WTC11 (cell line): Measurements from ENCODE around the gene ZGRF1. TPM values are rescaled to one million over a fixed set of nuclear protein-coding genes. Genes with fewer than 3 reads are reported as not detected.

ENCODE experiments used
- ATAC-seq: fragments of 200-7000 bp; cut with Tn5 transposase; 2 replicates; pipeline ENCODE4 v1.10.0; 2021; ENCODE audit warnings: mild to moderate bottlenecking, moderate library complexity
- CTCF ChIA-PET: fragments of 300-600 bp; sonication (Branson Sonifier 250); formaldehyde crosslinking; loops from one replicate; lab custom pipeline; 2021; ENCODE audit warnings: antibody characterized with exemption; lab: Charles Lee
- POLR2A ChIA-PET: fragments of 350-600 bp; sonication (Branson Sonifier 250); formaldehyde crosslinking; loops from one replicate; lab custom pipeline; 2021; ENCODE audit warnings: antibody characterized with exemption; lab: Charles Lee
- DNase-seq: peaks from one replicate; pipeline ENCODE4 v3.0.0; 2021; ENCODE audit warnings: low spot score
- H3K27ac Mint-ChIP-seq: 2 replicates; pipeline ENCODE4 v1.8.0; 2021; ENCODE audit warnings: mixed read lengths
- H3K27me3 Mint-ChIP-seq: 2 replicates; pipeline ENCODE4 v1.8.0; 2021; ENCODE audit warnings: low read depth, mild to moderate bottlenecking, moderate library complexity, mixed read lengths
- H3K36me3 Mint-ChIP-seq: 2 replicates; pipeline ENCODE4 v1.8.0; 2021; ENCODE audit warnings: mixed read lengths
- H3K4me1 Mint-ChIP-seq: 2 replicates; pipeline ENCODE4 v1.8.0; 2022; ENCODE audit warnings: mixed read lengths
- H3K4me3 Mint-ChIP-seq: 2 replicates; pipeline ENCODE4 v1.8.0; 2021; ENCODE audit warnings: mild to moderate bottlenecking, moderate library complexity, mixed read lengths
- H3K9me3 Mint-ChIP-seq: 2 replicates; pipeline ENCODE4 v1.8.0; 2021; ENCODE audit warnings: mixed read lengths
- ETV6 ChIP-seq: sonication (generic); formaldehyde crosslinking; IDR thresholded peaks from 2 replicates; pipeline ENCODE4 v1.8.1; 2022; ENCODE audit warnings: mild to moderate bottlenecking, missing genetic modification reagents
- FOXJ3 ChIP-seq: sonication (generic); formaldehyde crosslinking; IDR thresholded peaks from 2 replicates; pipeline ENCODE4 v1.9.0; 2021; ENCODE audit warnings: missing genetic modification reagents, mild to moderate bottlenecking, borderline replicate concordance
- GABPB1 ChIP-seq: sonication (generic); formaldehyde crosslinking; IDR thresholded peaks from 2 replicates; pipeline ENCODE4 v1.8.1; 2023; ENCODE audit warnings: mild to moderate bottlenecking, missing genetic modification reagents
- GRHL2 ChIP-seq: fragments of 250-450 bp; sonication (Bioruptor Pico); IDR thresholded peaks from 2 replicates; pipeline ENCODE4 v1.8.0; 2022; ENCODE audit warnings: mild to moderate bottlenecking, moderate library complexity; ENCODE audit not compliant: insufficient replicate concordance, severe bottlenecking
- GTF2I ChIP-seq: fragments of 250-450 bp; sonication (Bioruptor Pico); conservative IDR thresholded peaks from 2 replicates; pipeline ENCODE4 v1.4.0; 2021; ENCODE audit warnings: mild to moderate bottlenecking
- NFATC4 ChIP-seq: fragments of 250-450 bp; sonication (Bioruptor Pico); IDR thresholded peaks from 2 replicates; pipeline ENCODE4 v1.9.0; 2021; ENCODE audit warnings: mild to moderate bottlenecking
- NFYB ChIP-seq: sonication (generic); formaldehyde crosslinking; conservative IDR thresholded peaks from 2 replicates; pipeline ENCODE4 v1.8.0; 2022; ENCODE audit warnings: low read depth, missing genetic modification reagents
- NR2C2 ChIP-seq: sonication (generic); formaldehyde crosslinking; IDR thresholded peaks from 2 replicates; pipeline ENCODE4 v1.8.0; 2022; ENCODE audit warnings: mild to moderate bottlenecking, missing genetic modification reagents
- PRRX2 ChIP-seq: fragments of 250-450 bp; sonication (Bioruptor Pico); IDR thresholded peaks from 2 replicates; pipeline ENCODE4 v1.8.0; 2021; ENCODE audit warnings: mild to moderate bottlenecking
- TEAD1 ChIP-seq: sonication (generic); formaldehyde crosslinking; IDR thresholded peaks from 2 replicates; pipeline ENCODE4 v1.8.0; 2022; ENCODE audit warnings: mild to moderate bottlenecking, missing genetic modification reagents
- TP53 ChIP-seq: sonication (generic); formaldehyde crosslinking; IDR thresholded peaks from 2 replicates; pipeline ENCODE4 v1.8.1; 2023; ENCODE audit warnings: mild to moderate bottlenecking, missing genetic modification reagents
- ZNF219 ChIP-seq: sonication (generic); formaldehyde crosslinking; IDR thresholded peaks from 2 replicates; pipeline ENCODE4 v1.8.0; 2023; ENCODE audit warnings: missing genetic modification reagents, mild to moderate bottlenecking, borderline replicate concordance
- ZNF396 ChIP-seq: fragments of 250-450 bp; sonication (Bioruptor Pico); IDR thresholded peaks from 2 replicates; pipeline ENCODE4 v1.8.0; 2021; ENCODE audit warnings: mild to moderate bottlenecking, moderate library complexity, borderline replicate concordance
- total RNA-seq: library from RNA; stranded (reverse); gene quantifications from 3 replicates; pipeline ENCODE4 v1.2.3, GENCODE V29; 2021
- TF ChIP-seq, protein P1 (sequence below): fragments of 250-450 bp; sonication (Bioruptor Pico); IDR thresholded peaks from 2 replicates; pipeline ENCODE4 v1.8.0; 2021; ENCODE audit warnings: mild to moderate bottlenecking
- TF ChIP-seq, protein P2 (sequence below): fragments of 250-450 bp; sonication (Bioruptor Pico); IDR thresholded peaks from 2 replicates; pipeline ENCODE4 v1.9.0; 2021; ENCODE audit warnings: mild to moderate bottlenecking
- TF ChIP-seq, protein P3 (sequence below): sonication (generic); formaldehyde crosslinking; IDR thresholded peaks from 2 replicates; pipeline ENCODE4 v1.8.0; 2023; ENCODE audit warnings: missing genetic modification reagents, mild to moderate bottlenecking, borderline replicate concordance
- TF ChIP-seq, protein P4 (sequence below): fragments of 250-450 bp; sonication (Bioruptor Pico); IDR thresholded peaks from 2 replicates; pipeline ENCODE4 v1.9.0; 2021; ENCODE audit warnings: moderate library complexity, mild to moderate bottlenecking, inconsistent platforms, borderline replicate concordance
- TF ChIP-seq, protein P5 (sequence below): sonication (generic); formaldehyde crosslinking; IDR thresholded peaks from 2 replicates; pipeline ENCODE4 v1.8.1; 2022; ENCODE audit warnings: low read depth, missing genetic modification reagents, borderline replicate concordance
- TF ChIP-seq, protein P6 (sequence below): sonication (generic); formaldehyde crosslinking; IDR thresholded peaks from 2 replicates; pipeline ENCODE4 v1.8.0; 2022; ENCODE audit warnings: mild to moderate bottlenecking, missing genetic modification reagents
- TF ChIP-seq, protein P7 (sequence below): sonication (generic); formaldehyde crosslinking; IDR thresholded peaks from 2 replicates; pipeline ENCODE4 v1.8.1; 2023; ENCODE audit warnings: mild to moderate bottlenecking, missing genetic modification reagents, borderline replicate concordance

The ZGRF1 gene
- total RNA-seq, 1 experiment from 2014 or later, result 56.2 TPM

DNA sequence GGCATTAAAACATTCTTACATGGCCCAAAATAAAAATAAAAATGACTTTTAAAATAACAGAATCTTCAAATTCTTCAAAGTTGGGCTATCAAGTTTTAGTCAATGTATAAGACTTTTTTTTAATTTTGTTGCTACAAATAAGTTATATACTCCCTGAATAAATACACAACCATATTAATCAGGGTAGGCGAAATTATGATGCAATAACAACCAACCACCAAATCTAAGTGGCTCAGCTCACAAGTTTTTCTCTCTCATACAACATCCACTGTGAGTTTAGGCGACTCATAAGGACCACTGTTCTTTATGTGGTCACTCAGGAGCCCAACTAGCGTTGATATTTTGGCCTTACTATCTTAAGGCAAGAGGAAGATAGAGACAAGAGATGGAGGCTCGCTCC is 131.9 kb downstream of the ZGRF1 start:
- no peaks in the 10 kb centered on the region for H3K36me3 Mint-ChIP-seq
- no peak overlapping the region for H3K27ac Mint-ChIP-seq
- CTCF ChIA-PET, result interaction anchor here (2.7 kb wide), 1 partner anchor 19 kb away, joined by 15 read pairs; no protein-coding TSS in a partner anchor

More for the DNA sequence above, 131.9 kb downstream of the ZGRF1 start:
- DNase-seq, result no peak
- H3K4me3 Mint-ChIP-seq, result no peak overlapping the region
- H3K27me3 Mint-ChIP-seq, result peaks cover 66% of the 10 kb centered on the region
- no peak for ATAC-seq
- H3K4me1 Mint-ChIP-seq, result peaks cover 16% of the 10 kb centered on the region
- no peaks in the 10 kb centered on the region for H3K9me3 Mint-ChIP-seq
- TF ChIP-seq PRRX2 (CRISPR knock-in tag), result no peak
- no peak for TF ChIP-seq TEAD1 (CRISPR knock-in tag)
- TF ChIP-seq, protein P1, sequence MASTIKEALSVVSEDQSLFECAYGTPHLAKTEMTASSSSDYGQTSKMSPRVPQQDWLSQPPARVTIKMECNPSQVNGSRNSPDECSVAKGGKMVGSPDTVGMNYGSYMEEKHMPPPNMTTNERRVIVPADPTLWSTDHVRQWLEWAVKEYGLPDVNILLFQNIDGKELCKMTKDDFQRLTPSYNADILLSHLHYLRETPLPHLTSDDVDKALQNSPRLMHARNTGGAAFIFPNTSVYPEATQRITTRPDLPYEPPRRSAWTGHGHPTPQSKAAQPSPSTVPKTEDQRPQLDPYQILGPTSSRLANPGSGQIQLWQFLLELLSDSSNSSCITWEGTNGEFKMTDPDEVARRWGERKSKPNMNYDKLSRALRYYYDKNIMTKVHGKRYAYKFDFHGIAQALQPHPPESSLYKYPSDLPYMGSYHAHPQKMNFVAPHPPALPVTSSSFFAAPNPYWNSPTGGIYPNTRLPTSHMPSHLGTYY (CRISPR knock-in tag), result no peak
- TF ChIP-seq GTF2I (CRISPR knock-in tag), result no peak
- no peak for TF ChIP-seq NFYB (CRISPR knock-in tag)
- TF ChIP-seq, protein P2, sequence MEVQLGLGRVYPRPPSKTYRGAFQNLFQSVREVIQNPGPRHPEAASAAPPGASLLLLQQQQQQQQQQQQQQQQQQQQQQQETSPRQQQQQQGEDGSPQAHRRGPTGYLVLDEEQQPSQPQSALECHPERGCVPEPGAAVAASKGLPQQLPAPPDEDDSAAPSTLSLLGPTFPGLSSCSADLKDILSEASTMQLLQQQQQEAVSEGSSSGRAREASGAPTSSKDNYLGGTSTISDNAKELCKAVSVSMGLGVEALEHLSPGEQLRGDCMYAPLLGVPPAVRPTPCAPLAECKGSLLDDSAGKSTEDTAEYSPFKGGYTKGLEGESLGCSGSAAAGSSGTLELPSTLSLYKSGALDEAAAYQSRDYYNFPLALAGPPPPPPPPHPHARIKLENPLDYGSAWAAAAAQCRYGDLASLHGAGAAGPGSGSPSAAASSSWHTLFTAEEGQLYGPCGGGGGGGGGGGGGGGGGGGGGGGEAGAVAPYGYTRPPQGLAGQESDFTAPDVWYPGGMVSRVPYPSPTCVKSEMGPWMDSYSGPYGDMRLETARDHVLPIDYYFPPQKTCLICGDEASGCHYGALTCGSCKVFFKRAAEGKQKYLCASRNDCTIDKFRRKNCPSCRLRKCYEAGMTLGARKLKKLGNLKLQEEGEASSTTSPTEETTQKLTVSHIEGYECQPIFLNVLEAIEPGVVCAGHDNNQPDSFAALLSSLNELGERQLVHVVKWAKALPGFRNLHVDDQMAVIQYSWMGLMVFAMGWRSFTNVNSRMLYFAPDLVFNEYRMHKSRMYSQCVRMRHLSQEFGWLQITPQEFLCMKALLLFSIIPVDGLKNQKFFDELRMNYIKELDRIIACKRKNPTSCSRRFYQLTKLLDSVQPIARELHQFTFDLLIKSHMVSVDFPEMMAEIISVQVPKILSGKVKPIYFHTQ, result no peak
- TF ChIP-seq GABPB1 (CRISPR knock-in tag), result no peak
- no peak for TF ChIP-seq ZNF219 (CRISPR knock-in tag)
- TF ChIP-seq, protein P3, sequence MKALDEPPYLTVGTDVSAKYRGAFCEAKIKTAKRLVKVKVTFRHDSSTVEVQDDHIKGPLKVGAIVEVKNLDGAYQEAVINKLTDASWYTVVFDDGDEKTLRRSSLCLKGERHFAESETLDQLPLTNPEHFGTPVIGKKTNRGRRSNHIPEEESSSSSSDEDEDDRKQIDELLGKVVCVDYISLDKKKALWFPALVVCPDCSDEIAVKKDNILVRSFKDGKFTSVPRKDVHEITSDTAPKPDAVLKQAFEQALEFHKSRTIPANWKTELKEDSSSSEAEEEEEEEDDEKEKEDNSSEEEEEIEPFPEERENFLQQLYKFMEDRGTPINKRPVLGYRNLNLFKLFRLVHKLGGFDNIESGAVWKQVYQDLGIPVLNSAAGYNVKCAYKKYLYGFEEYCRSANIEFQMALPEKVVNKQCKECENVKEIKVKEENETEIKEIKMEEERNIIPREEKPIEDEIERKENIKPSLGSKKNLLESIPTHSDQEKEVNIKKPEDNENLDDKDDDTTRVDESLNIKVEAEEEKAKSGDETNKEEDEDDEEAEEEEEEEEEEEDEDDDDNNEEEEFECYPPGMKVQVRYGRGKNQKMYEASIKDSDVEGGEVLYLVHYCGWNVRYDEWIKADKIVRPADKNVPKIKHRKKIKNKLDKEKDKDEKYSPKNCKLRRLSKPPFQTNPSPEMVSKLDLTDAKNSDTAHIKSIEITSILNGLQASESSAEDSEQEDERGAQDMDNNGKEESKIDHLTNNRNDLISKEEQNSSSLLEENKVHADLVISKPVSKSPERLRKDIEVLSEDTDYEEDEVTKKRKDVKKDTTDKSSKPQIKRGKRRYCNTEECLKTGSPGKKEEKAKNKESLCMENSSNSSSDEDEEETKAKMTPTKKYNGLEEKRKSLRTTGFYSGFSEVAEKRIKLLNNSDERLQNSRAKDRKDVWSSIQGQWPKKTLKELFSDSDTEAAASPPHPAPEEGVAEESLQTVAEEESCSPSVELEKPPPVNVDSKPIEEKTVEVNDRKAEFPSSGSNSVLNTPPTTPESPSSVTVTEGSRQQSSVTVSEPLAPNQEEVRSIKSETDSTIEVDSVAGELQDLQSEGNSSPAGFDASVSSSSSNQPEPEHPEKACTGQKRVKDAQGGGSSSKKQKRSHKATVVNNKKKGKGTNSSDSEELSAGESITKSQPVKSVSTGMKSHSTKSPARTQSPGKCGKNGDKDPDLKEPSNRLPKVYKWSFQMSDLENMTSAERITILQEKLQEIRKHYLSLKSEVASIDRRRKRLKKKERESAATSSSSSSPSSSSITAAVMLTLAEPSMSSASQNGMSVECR, result no peak
- no peak for TF ChIP-seq GRHL2 (CRISPR knock-in tag)
- TF ChIP-seq ETV6 (CRISPR knock-in tag), result no peak
- TF ChIP-seq, protein P4, sequence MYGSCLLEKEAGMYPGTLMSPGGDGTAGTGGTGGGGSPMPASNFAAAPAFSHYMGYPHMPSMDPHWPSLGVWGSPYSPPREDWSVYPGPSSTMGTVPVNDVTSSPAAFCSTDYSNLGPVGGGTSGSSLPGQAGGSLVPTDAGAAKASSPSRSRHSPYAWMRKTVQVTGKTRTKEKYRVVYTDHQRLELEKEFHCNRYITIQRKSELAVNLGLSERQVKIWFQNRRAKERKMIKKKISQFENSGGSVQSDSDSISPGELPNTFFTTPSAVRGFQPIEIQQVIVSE, result no peak
- no peak for TF ChIP-seq ZNF396
- TF ChIP-seq, protein P5, sequence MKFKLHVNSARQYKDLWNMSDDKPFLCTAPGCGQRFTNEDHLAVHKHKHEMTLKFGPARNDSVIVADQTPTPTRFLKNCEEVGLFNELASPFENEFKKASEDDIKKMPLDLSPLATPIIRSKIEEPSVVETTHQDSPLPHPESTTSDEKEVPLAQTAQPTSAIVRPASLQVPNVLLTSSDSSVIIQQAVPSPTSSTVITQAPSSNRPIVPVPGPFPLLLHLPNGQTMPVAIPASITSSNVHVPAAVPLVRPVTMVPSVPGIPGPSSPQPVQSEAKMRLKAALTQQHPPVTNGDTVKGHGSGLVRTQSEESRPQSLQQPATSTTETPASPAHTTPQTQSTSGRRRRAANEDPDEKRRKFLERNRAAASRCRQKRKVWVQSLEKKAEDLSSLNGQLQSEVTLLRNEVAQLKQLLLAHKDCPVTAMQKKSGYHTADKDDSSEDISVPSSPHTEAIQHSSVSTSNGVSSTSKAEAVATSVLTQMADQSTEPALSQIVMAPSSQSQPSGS, result no peak
- no peak for TF ChIP-seq NR2C2 (CRISPR knock-in tag)
- TF ChIP-seq NFATC4 (CRISPR knock-in tag), result no peak
- TF ChIP-seq, protein P6, sequence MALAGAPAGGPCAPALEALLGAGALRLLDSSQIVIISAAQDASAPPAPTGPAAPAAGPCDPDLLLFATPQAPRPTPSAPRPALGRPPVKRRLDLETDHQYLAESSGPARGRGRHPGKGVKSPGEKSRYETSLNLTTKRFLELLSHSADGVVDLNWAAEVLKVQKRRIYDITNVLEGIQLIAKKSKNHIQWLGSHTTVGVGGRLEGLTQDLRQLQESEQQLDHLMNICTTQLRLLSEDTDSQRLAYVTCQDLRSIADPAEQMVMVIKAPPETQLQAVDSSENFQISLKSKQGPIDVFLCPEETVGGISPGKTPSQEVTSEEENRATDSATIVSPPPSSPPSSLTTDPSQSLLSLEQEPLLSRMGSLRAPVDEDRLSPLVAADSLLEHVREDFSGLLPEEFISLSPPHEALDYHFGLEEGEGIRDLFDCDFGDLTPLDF (CRISPR knock-in tag), result no peak
- no peak for TF ChIP-seq TP53 (CRISPR knock-in tag)
- TF ChIP-seq, protein P7, sequence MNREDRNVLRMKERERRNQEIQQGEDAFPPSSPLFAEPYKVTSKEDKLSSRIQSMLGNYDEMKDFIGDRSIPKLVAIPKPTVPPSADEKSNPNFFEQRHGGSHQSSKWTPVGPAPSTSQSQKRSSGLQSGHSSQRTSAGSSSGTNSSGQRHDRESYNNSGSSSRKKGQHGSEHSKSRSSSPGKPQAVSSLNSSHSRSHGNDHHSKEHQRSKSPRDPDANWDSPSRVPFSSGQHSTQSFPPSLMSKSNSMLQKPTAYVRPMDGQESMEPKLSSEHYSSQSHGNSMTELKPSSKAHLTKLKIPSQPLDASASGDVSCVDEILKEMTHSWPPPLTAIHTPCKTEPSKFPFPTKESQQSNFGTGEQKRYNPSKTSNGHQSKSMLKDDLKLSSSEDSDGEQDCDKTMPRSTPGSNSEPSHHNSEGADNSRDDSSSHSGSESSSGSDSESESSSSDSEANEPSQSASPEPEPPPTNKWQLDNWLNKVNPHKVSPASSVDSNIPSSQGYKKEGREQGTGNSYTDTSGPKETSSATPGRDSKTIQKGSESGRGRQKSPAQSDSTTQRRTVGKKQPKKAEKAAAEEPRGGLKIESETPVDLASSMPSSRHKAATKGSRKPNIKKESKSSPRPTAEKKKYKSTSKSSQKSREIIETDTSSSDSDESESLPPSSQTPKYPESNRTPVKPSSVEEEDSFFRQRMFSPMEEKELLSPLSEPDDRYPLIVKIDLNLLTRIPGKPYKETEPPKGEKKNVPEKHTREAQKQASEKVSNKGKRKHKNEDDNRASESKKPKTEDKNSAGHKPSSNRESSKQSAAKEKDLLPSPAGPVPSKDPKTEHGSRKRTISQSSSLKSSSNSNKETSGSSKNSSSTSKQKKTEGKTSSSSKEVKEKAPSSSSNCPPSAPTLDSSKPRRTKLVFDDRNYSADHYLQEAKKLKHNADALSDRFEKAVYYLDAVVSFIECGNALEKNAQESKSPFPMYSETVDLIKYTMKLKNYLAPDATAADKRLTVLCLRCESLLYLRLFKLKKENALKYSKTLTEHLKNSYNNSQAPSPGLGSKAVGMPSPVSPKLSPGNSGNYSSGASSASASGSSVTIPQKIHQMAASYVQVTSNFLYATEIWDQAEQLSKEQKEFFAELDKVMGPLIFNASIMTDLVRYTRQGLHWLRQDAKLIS (CRISPR knock-in tag), result no peak
- TF ChIP-seq FOXJ3 (CRISPR knock-in tag), result no peak
- POLR2A ChIA-PET, result no interaction called here
